ENCODE data around the gene YPEL3. TPM values are rescaled to one million over a fixed set of nuclear protein-coding genes. Genes with fewer than 3 reads are reported as not detected.
A peak's percentile ranks its signal among the peaks of the same experiment; 100 is the strongest.

YPEL3 gene
- polyA plus RNA-seq, 3 donors from 2014 or later, result 248 to 354 (median 284) TPM

DNA sequence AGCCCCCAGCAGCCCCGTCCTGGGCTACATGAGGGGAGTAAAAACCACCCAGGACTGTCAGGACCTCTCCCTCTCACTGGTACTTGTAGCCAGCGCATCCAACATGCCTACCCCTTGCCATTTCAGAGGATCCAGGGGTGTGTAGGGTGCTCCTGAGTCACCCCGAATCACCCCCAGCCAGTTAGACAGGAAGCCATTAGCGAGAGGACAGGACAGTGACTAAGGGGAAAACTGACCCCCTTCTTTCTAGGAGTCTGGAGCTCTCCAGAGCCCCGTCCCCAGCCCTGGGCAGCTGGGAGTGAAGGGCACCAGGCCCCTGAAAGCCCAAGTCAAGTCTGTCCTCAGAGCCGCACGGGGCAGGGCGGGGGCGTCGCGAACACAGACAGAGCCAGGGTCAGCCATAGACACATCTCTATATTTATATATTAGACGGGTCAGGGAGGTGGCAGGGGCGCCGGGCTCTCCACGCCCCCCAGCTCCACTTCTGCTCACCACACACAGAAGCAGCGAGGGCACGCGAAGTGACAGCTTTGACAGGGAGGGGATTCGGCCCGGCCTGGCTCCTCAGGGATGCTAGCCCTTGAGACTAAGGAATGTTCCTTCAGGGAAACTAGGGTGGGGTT is 17.8 kb upstream of the YPEL3 start:
- peaks cover 0 to 8% (median 5%) of the 10 kb centered on the region in 3 donors for H3K36me3 Mint-ChIP-seq
- H3K4me3 Mint-ChIP-seq, result no peak overlapping the region
- DNase-seq, result no peak
- H3K4me1 Mint-ChIP-seq, result no peaks in the 10 kb centered on the region
- H3K27ac Mint-ChIP-seq, result no peak overlapping the region
- peaks cover 0 to 2% (median 0%) of the 10 kb centered on the region in 3 donors for H3K27me3 Mint-ChIP-seq (ENCODE audit: low read depth in 3 of 3)
- H3K9me3 Mint-ChIP-seq, result no peaks in the 10 kb centered on the region

DNA sequence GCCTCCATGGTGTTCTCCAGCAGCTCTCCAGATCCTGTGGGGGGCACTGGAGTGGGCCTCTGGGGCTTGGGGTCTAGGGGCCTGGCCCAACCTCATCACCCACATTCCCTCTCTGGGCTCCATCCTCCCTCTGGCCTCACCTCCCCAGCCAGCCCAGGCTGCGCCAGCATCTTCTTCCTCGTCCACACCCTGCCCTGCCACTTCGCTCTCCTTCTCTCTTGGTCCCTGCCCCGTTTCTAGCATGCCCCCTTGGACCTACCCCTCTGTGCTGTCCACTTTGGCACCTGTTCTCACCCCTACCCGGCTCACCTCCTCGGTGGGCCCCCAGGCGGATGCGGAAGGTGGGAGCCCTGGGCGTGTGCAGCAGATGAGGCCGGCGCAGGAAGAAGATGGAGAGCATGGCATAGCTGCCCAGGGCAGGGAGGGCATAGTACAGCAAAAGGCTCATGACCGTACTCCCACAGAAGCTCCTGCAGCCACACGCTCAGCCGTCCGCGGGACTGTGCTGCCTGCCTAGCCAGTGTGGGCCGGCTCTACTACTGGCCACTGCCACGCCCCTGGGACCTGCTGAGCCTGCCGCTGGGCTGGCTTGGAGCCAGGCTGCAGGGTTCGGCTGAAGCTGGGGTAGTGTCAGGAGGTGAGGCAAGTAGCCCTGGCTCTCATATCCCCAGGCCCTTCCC is 17.2 kb upstream of the YPEL3 start, which contains the start of gene GDPD3:
GDPD3 (minus strand) TSS at position 507 of the 680 bp plus-strand sequence; CDS start at position 448, 59 bp downstream.
- no peak for DNase-seq
- H3K4me1 Mint-ChIP-seq, result no peaks in the 10 kb centered on the region
- H3K27ac Mint-ChIP-seq, result peak within 1 kb of the TSS in 1 of 6 donors; percentile 22
- peaks cover 0 to 8% (median 5%) of the 10 kb centered on the region in 3 donors for H3K36me3 Mint-ChIP-seq
- peaks cover 0 to 2% (median 0%) of the 10 kb centered on the region in 3 donors for H3K27me3 Mint-ChIP-seq (ENCODE audit: low read depth in 3 of 3)
- H3K4me3 Mint-ChIP-seq, result no peak within 1 kb of the TSS
- H3K9me3 Mint-ChIP-seq, result no peaks in the 10 kb centered on the region

DNA sequence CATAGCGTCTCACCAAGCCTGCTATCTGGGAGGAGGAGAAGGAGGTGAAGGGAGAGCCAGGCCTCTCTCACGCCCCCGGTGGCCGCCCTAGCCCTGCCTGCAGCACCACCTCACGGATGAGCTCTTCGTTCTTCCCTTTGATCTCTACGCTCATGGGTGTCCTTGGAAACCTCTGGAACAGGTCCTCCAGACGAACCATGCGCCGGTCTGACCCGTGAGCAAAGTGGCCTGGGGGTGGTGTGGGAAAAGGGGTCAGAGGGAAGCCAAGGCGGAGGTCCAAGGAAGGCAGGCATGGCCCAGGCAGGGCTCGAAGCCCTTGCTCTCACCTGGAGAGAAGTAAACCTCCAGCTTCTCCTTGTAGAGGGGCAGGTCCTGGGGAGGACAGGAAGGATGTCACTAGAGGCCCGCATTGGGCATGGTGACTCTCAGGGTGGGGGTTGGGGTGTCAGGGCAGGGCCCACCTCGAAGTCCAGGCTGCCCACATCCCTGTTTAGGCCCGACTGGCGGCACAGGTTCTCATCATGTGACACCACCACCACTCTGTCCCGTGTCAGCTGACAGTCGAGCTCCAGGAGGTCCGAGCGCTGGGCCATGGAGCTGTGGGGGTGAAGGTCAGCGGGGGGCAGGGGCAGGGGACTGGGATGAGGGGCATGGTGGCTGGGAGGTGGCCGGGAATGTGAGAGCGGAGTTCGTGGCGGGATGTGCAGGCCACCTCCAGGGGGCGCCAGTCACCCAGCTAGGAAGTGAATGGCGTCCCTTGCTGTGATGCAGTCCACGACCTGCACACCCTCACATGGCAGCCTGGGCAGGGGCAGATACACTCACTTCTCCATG is 16.4 kb upstream of the YPEL3 start:
- Mint-ChIP-seq H3K27ac (peak overlapping the region in 2 of 6 donors; percentile 22 to 30), H3K36me3 (peaks cover 0 to 8% (median 5%) of the 10 kb centered on the region in 3 donors), H3K4me1 (no peaks in the 10 kb centered on the region), H3K4me3 (no peak overlapping the region), H3K9me3 (no peaks in the 10 kb centered on the region), H3K27me3 (ENCODE audit: low read depth in 3 of 3) (peaks cover 0 to 2% (median 0%) of the 10 kb centered on the region in 3 donors)
- DNase-seq, result peak; percentile 23 to 52 (median 33)

DNA sequence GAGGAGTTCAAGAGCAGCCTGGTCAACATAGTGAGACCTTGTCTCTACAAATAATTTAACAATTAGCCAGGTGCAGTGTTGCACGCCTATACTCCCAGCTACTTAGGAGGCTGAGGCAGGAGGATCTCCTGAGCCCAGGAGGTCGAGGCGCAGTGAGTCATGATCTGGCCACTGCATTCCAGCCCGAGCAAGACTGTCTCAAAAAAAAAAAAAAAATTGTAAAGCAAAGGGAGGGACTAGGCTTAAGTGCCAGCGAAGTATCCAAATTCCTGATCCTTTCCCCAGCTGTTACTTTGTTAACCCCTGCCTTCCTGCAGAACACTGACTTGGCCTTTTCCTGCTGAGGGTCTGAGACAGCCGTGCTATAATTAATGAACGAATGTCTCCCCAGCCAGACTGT is 14.6 kb upstream of the YPEL3 start:
- Mint-ChIP-seq H3K36me3 (peaks cover 0 to 7% (median 5%) of the 10 kb centered on the region in 3 donors), H3K4me3 (no peak overlapping the region)

DNA sequence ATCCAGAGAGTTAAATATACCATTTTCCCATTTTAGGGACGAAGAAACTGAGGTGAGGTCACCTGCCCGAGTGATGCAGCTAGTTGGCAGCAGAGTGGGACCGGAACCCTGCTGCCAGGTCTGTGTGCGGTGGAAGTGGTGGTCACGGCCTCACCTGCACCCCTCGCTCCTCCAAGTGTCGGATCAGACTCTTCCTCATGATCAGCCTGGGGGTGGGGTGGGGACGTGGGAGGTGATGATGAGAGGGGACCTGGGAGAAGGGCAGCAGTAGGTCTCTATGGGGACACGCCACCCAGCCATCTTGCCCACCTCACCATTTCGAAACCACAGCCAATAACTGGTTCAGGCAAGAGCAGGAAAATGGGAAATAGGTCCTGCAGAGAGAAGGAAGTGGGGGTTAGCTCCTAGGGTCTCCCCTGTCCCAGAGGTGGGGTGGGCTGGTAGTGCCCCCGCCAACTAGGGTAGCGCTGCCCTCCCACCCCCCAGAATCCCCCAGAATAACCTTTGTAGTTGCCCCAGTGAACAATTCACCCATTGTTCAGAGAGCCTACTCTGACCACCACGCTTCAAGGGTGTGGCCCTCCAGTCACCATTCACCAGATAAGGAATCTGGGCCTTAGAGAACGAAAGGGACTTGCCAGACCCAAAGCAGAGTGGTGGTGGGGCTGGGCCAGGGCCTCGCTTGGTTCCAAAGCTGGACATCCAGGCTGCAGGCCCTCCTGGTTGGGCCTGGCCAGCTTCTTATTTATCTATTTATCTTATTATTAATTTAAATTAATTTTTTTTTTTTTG is 12.2 kb upstream of the YPEL3 start:
- no peak for DNase-seq
- Mint-ChIP-seq H3K27me3 (ENCODE audit: low read depth in 3 of 3) (peaks cover 0 to 2% (median 2%) of the 10 kb centered on the region in 3 donors), H3K9me3 (no peaks in the 10 kb centered on the region), H3K4me3 (no peak overlapping the region), H3K4me1 (no peaks in the 10 kb centered on the region), H3K36me3 (peaks cover 9 to 15% (median 9%) of the 10 kb centered on the region in 3 donors), H3K27ac (no peak overlapping the region)

More for the DNA sequence above, 14.6 kb upstream of the YPEL3 start:
- no peak for DNase-seq
- Mint-ChIP-seq H3K27ac (no peak overlapping the region), H3K27me3 (ENCODE audit: low read depth in 3 of 3) (peaks cover 0 to 2% (median 2%) of the 10 kb centered on the region in 3 donors), H3K9me3 (no peaks in the 10 kb centered on the region), H3K4me1 (no peaks in the 10 kb centered on the region)

DNA sequence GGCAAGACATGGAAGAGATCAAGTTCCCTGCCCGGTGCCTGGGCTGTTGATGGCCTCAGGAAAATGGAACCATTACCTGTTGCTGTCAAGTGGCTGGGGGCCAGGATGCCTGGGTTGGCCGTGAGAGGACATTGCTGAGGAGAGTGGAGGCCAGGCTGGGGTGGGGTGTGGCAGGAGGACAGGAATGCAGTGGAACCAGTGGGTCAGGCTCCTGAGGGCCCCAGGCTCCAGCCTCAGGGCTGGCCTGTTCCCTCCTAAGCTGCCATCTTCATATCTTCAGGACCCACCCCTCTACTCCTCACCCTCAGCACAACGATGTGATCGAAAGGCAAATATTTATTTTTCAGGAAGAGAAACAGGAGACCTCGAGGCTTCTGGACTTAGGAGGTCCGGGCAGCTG is 8.5 kb upstream of the YPEL3 start:
- peaks cover 5 to 11% (median 10%) of the 10 kb centered on the region in 3 donors for H3K36me3 Mint-ChIP-seq
- no peak overlapping the region for H3K4me3 Mint-ChIP-seq
- H3K4me1 Mint-ChIP-seq, result no peaks in the 10 kb centered on the region
- no peaks in the 10 kb centered on the region for H3K9me3 Mint-ChIP-seq
- H3K27ac Mint-ChIP-seq, result peak overlapping the region in 1 of 6 donors; percentile 51
- H3K27me3 Mint-ChIP-seq (ENCODE audit: low read depth in 3 of 3), result peaks cover 0 to 2% (median 2%) of the 10 kb centered on the region in 3 donors
- DNase-seq, result no peak

DNA sequence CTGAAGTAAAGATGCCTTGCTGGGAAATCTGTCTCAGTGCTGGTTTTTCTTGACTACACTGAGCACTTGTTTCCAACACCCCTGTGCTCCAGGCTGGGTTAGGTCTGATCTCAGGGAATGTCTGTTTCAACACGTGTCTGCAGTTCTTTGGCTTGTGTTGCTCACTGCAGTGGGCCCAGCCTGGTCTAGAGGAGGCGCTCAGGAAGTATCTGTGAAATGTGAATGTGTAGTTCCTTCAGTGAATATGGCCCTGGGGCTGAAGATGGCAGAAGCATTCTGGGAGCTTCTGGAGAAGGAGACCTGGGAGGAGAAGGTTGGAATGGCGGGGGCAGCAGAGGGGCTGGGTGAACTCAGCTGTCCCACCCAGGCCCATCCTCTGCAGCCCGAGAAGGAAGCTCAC is 8.1 kb upstream of the YPEL3 start:
- Mint-ChIP-seq H3K27me3 (ENCODE audit: low read depth in 3 of 3) (peaks cover 0 to 2% (median 2%) of the 10 kb centered on the region in 3 donors), H3K27ac (peak overlapping the region in 2 of 6 donors; percentile 44 to 51), H3K4me3 (no peak overlapping the region), H3K4me1 (no peaks in the 10 kb centered on the region), H3K36me3 (peaks cover 5 to 11% (median 10%) of the 10 kb centered on the region in 3 donors), H3K9me3 (no peaks in the 10 kb centered on the region)
- no peak for DNase-seq

DNA sequence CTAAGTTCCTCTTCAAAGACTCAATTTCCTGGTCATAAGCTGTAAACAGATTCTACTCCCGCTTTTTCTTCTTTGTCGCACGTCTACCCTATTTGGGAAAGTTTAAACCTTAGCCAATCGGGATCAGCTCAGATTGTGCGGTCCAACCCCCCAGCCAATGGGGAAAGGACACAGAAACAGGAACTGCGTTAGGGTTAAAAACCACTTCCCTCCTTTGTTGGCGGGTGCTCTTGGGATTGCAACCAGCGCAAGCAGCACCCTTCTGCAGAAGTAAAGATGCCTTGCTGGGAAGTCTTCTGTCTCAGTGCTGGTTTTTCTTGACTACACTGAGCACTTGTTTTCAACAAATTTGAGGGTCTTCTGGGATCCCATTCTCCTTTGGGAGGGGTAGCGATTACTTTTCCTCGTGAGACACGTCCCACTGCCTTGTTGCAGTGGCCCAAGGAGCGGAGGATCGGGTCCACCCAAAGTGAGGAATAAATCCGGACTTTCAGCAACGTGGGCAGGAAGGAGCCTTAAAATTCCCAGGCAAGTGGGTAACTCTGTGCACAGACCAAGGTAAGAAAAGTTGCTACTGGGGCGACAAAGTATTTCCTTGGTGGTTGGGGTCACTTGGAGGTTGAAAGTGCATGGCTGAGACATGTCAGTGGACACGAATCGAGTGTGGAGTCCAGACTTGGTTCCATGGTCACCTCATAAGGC is 1.0 kb upstream of the YPEL3 start:
- peaks cover 11 to 23% (median 19%) of the 10 kb centered on the region in 3 donors for H3K36me3 Mint-ChIP-seq
- peaks cover 31 to 36% of the 10 kb centered on the region in 2 donors for H3K4me1 Mint-ChIP-seq
- H3K4me3 Mint-ChIP-seq, result peak overlapping the region; percentile 69 to 86 (median 75)
- DNase-seq, result peak in 1 of 3 donors; percentile 31
- H3K27ac Mint-ChIP-seq, result peak overlapping the region; percentile 88 to 95 (median 93)
- peaks cover 14 to 25% (median 23%) of the 10 kb centered on the region in 6 donors for H3K9me3 Mint-ChIP-seq
- H3K27me3 Mint-ChIP-seq (ENCODE audit: low read depth in 3 of 3), result peaks cover 5 to 11% (median 8%) of the 10 kb centered on the region in 3 donors

DNA sequence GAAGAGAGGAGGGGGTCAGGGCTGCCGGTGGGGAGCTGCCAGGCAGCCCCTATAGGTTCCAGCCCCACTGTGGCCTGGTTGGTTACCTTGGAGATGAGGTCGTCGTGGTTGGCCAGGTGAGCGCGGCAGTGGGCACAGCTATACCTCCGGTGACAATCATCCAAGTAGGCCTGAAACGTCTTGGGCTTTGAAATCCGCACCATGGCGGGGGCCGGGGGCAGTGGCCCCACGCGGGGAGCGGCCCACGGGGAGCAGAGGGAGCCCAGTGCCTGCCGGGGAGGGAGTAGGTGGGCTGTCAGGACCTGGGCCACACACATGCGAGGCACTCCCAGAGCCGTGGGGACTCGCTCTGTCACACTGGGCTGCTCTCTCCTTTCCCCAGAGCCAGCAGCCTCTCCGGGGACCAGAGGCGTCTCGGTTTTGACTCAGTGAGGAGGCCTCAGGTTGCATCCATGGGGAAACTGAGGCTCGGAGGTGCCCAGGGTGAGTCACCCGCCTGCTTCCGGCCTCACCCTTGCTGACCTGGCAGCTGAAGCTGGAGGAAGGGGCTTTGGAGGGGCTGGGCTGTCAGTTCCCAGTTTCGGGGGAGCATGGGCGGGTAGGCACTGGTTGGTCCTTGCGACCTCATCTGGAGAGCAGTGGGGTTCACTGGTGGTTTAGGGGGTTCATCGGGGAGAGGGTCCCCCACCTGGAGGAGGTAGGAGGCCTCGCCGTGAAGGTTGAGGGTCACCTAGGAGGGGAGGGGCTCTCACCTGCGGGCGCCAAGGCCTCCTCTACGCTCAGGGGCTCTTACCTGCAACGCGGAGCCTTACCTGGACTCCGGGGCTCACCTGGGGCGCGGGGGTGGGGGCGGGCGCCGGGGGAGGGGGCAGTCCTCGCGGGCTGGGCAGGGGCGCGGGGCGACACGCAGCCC is 591 bp downstream of the YPEL3 start:
- peak overlapping the region; percentile 88 to 94 (median 93) for H3K27ac Mint-ChIP-seq
- H3K4me1 Mint-ChIP-seq, result peaks cover 36 to 42% of the 10 kb centered on the region in 2 donors
- peaks cover 11 to 23% (median 19%) of the 10 kb centered on the region in 3 donors for H3K36me3 Mint-ChIP-seq
- peak overlapping the region; percentile 86 to 92 (median 86) for H3K4me3 Mint-ChIP-seq
- peaks cover 14 to 25% (median 23%) of the 10 kb centered on the region in 6 donors for H3K9me3 Mint-ChIP-seq
- peaks cover 5 to 11% (median 8%) of the 10 kb centered on the region in 3 donors for H3K27me3 Mint-ChIP-seq (ENCODE audit: low read depth in 3 of 3)
- DNase-seq, result peak in 2 of 3 donors; percentile 14 to 29

DNA sequence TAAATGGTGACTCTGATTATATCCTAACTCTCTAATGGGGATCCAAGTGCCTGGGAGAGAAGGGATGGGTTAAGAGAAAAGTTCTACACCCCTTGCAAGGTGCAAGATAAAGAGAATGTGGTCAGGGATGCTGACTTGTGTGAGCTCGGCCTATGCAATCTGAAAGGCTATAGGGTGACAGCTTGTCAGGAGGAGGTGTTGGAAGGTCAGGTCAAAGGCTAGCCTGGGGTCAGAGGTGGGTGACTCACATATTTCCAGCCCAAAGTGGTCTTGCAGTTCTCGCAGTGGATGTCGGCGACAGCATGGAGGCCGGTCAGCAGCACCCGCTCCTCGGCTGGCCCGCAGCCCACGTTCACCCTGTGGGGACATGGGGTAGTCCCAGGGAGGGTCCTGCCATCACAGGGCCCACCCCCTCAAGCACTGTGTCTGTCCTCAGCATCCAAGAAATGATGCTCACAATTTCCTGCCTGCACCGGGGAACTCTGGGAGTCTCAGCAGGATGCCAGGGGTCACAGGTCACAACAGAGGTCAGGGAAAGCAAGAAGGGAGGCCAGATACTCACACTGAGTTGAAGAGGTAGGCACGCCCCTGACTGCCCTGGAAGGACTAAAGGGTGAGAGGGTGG is 1.4 kb downstream of the YPEL3 start:
- peaks cover 14 to 25% (median 23%) of the 10 kb centered on the region in 6 donors for H3K9me3 Mint-ChIP-seq
- H3K4me1 Mint-ChIP-seq, result peaks cover 38 to 42% of the 10 kb centered on the region in 2 donors
- DNase-seq, result no peak
- peak overlapping the region; percentile 86 to 92 (median 86) for H3K4me3 Mint-ChIP-seq
- H3K27ac Mint-ChIP-seq, result peak overlapping the region; percentile 88 to 94 (median 93)
- H3K36me3 Mint-ChIP-seq, result peaks cover 11 to 23% (median 19%) of the 10 kb centered on the region in 3 donors
- peaks cover 5 to 11% (median 8%) of the 10 kb centered on the region in 3 donors for H3K27me3 Mint-ChIP-seq (ENCODE audit: low read depth in 3 of 3)

DNA sequence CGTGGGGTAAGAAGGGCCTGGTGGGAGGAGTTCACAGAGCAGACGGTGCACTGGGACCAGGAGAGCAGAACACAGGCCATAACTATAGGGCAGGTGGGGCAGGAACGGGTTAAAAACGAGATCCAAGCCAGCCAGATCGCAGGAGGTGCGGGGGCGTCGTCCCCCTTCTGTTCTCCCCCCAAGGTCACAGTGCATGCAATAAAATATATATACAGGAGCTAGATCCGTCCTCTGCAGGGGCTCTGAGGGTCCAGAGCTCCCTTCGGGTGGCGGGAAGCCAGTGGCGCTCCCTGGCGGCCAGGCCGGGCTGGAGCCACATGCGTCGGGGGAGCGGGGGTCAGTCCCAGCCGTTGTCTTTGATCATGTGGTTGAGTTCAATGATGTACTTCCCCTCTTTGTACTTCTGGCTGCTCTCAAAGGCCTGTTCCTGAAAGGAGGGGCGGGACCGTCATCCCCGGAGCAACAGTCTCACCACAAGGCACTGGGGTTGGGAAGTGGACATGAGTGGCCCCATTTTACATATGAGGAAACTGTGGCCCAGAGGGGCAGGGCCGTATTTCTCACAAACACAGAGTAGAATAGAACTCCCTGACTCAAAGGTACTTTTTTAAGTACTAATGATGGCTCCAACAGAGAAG is 3.5 kb downstream of the YPEL3 start:
- DNase-seq, result peak; percentile 65 to 70 (median 66)
- Mint-ChIP-seq H3K9me3 (peaks cover 8 to 14% (median 11%) of the 10 kb centered on the region in 6 donors), H3K27me3 (ENCODE audit: low read depth in 3 of 3) (peaks cover 3 to 11% (median 11%) of the 10 kb centered on the region in 3 donors), H3K36me3 (peaks cover 7 to 20% (median 14%) of the 10 kb centered on the region in 3 donors), H3K4me3 (peak overlapping the region; percentile 89 to 96 (median 93)), H3K4me1 (peaks cover 37 to 42% of the 10 kb centered on the region in 2 donors), H3K27ac (peak overlapping the region; percentile 90 to 96 (median 93))
